K562 (cell line): ENCODE measurements around the gene TMEM107. TPM values are rescaled to one million over a fixed set of nuclear protein-coding genes. Genes with fewer than 3 reads are reported as not detected.
A peak's percentile ranks its signal among the peaks of the same experiment; 100 is the strongest.

Source experiments
- ATAC-seq: fragments of 200-7000 bp; cut with Tn5 transposase; 3 replicates; pipeline ENCODE4 v1.9.1; 2020; ENCODE audit warnings: moderate library complexity
- BruUV-seq: library from RNA; stranded (reverse); fragments of 400-500 nt; replicated peaks from 2 replicates; lab custom pipeline; 2021; lab: Mats Ljungman, UMichigan
- CTCF ChIA-PET: fragments of 300-600 bp; formaldehyde crosslinking; extraction: SDS; loops from one replicate; lab custom pipeline; 2021; ENCODE audit warnings: low intra/inter-chr PET ratio; lab: Yijun Ruan, JAX
- POLR2A ChIA-PET: fragments of 300-600, 350-650 bp; sonication (Branson Sonifier 250); formaldehyde crosslinking; extraction: SDS; loops from one replicate; lab custom pipeline; 2021; ENCODE audit warnings: antibody characterized with exemption, inconsistent platforms; lab: Yijun Ruan, JAX
- DNase-seq, 4 experiments: peaks; one replicate each; pipeline versions ENCODE4 v3.0.0 to v3.0.0-alpha.2; 2011 to 2018; ENCODE audit warnings: low spot score in 3 of 4, mixed read lengths in 3 of 4; ENCODE audit errors: extremely low read depth in 1 of 4
- FAIRE-seq: peaks from 2 replicates; lab custom pipeline; 2011; peaks lifted over from hg19 to GRCh38; lab: Jason Lieb, UNC
- H2AFZ ChIP-seq: 2 replicates; pipeline ENCODE4 v1.6.0; 2011; ENCODE audit warnings: low read depth, low read length, control low read depth, inconsistent platforms
- H3K27ac ChIP-seq: fragments of 200-600 bp; 3 replicates; pipeline ENCODE4 v1.8.0; 2011; ENCODE audit warnings: low read depth, mild to moderate bottlenecking, control low read depth, inconsistent platforms, low read length, moderate library complexity, mixed read lengths; ENCODE audit errors: extremely low read depth
- H3K27me3 ChIP-seq, 2 experiments: fragments of 300-600 bp in 1 of 2; 2 replicates in 1 of 2; 3 replicates in 1 of 2; pipeline versions ENCODE4 v1.6.0 to v1.8.0; 2011; ENCODE audit warnings: inconsistent platforms in 2 of 2, low read length in 2 of 2, mild to moderate bottlenecking in 1 of 2, mixed read lengths in 1 of 2, moderate library complexity in 1 of 2; ENCODE audit not compliant: control insufficient read depth in 2 of 2, insufficient read depth in 2 of 2
- H3K36me3 ChIP-seq: fragments of 300-600 bp; 3 replicates; pipeline ENCODE4 v1.8.0; 2011; ENCODE audit warnings: mild to moderate bottlenecking, low read length, inconsistent platforms; ENCODE audit not compliant: control insufficient read depth, insufficient read depth
- H3K4me1 ChIP-seq, 2 experiments: fragments of 200-600 bp in 1 of 2; replicated peaks in 1 of 2; 2 replicates in 1 of 2; 3 replicates in 1 of 2; pipeline versions ENCODE4 v1.5.1 to v1.8.0; 2011; ENCODE audit warnings: inconsistent platforms in 2 of 2, low read length in 2 of 2, mild to moderate bottlenecking in 1 of 2, mixed read lengths in 1 of 2, moderate library complexity in 1 of 2; ENCODE audit not compliant: control insufficient read depth in 2 of 2, insufficient read depth in 2 of 2
- H3K4me2 ChIP-seq: 2 replicates; pipeline ENCODE4 v1.6.1; 2011; ENCODE audit warnings: low read length, control low read depth, inconsistent platforms, mixed read lengths; ENCODE audit not compliant: insufficient read depth
- H3K4me3 ChIP-seq: fragments of 200-600 bp; sonication (generic), shearing (Covaris generic); 2 replicates; pipeline ENCODE4 v1.5.1; 2016; ENCODE audit warnings: control low read depth, inconsistent platforms
- H3K79me2 ChIP-seq: fragments of 200-600 bp; 3 replicates; pipeline ENCODE4 v1.8.0; 2011; ENCODE audit warnings: low read length, inconsistent platforms; ENCODE audit not compliant: control insufficient read depth, insufficient read depth
- H3K9ac ChIP-seq, 2 experiments: 2 replicates each; pipeline versions ENCODE4 v1.6.0 to v1.6.1; 2011; ENCODE audit warnings: low read depth in 2 of 2, low read length in 2 of 2, control low read depth in 1 of 2, inconsistent platforms in 1 of 2, mild to moderate bottlenecking in 1 of 2, mixed read lengths in 1 of 2; ENCODE audit not compliant: insufficient read depth in 1 of 2
- H3K9me1 ChIP-seq: one replicate; pipeline ENCODE4 v1.6.0; 2011; ENCODE audit warnings: inconsistent platforms, mild to moderate bottlenecking, low read length, moderate library complexity; ENCODE audit not compliant: control insufficient read depth, insufficient read depth
- H3K9me3 ChIP-seq: replicated peaks from 2 replicates; pipeline ENCODE4 v1.5.1; 2011; ENCODE audit warnings: low read depth, low read length, inconsistent platforms; ENCODE audit not compliant: control insufficient read depth, insufficient read depth
- H4K20me1 ChIP-seq: replicated peaks from 2 replicates; pipeline ENCODE4 v1.6.1; 2011; ENCODE audit warnings: low read length, inconsistent platforms, mixed read lengths; ENCODE audit not compliant: control insufficient read depth, insufficient read depth
- POLR2G ChIP-seq: fragments of 200-400 bp; formaldehyde crosslinking; IDR thresholded peaks from 2 replicates; pipeline ENCODE4 v1.6.1; 2017; ENCODE audit warnings: low read depth, mild to moderate bottlenecking, antibody characterized with exemption, low read length, moderate library complexity
- SAP30 ChIP-seq: fragments of 200-600 bp; sonication (generic); IDR thresholded peaks from 2 replicates; pipeline ENCODE4 v1.6.1; 2012; ENCODE audit warnings: borderline replicate concordance, low read depth, mild to moderate bottlenecking, moderate library complexity, low read length, control low read depth, inconsistent platforms; ENCODE audit not compliant: insufficient read depth, poor library complexity, severe bottlenecking
- ZNF561 ChIP-seq: fragments of 450-650 bp; formaldehyde crosslinking; conservative IDR thresholded peaks from 2 replicates; pipeline ENCODE4 v1.4.0; 2020; ENCODE audit warnings: mild to moderate bottlenecking, moderate library complexity
- ZNF830 ChIP-seq: fragments of 250-450 bp; sonication (Bioruptor Pico); IDR thresholded peaks from 2 replicates; pipeline ENCODE4 v1.5.0; 2021; ENCODE audit warnings: mild to moderate bottlenecking
- WGBS: fragments of 100-300 bp; shearing (Covaris generic); methylation state at CpG from one replicate; pipeline ENCODE4 v1.1.6; 2016; ENCODE audit warnings: low coverage, mixed read lengths; ENCODE audit not compliant: insufficient coverage; ENCODE audit errors: missing lambda C conversion rate; 5-methylcytosine and 5-hydroxymethylcytosine counted together
- in situ Hi-C: fragments of 300-500 bp; cut with MboI; formaldehyde crosslinking; loops from 4 replicates; pipeline ENCODE4 v1.15.0; 2018; ENCODE audit warnings: inconsistent platforms, mixed read lengths
- intact Hi-C: fragments of 100-400 bp; cut with micrococcal nuclease; formaldehyde crosslinking; loops from 2 replicates; pipeline ENCODE4 v1.14.2; 2022
- polyA plus RNA-seq, 8 experiments: library from polyadenylated mRNA; depleted of rRNA in 4 of 8; stranded (reverse) in 5 of 8; unstranded in 3 of 8; fragments of >200 nt; fragmentation: Nextera tagmentation in 2 of 8; fragmentation: Illumina TruSeq in 1 of 8; extraction: Ambion mirVana in 2 of 8; extraction: Trizol in 1 of 8; gene quantifications; 2 replicates each; pipeline versions ENCODE4 v1.2.1 to v1.2.3, GENCODE V29; 2011 to 2014; ENCODE audit warnings: inconsistent platforms in 1 of 8, missing spikeins in 1 of 8
- total RNA-seq, 7 experiments: library from RNA; depleted of rRNA in 6 of 7; stranded (reverse); fragments of >200 nt in 6 of 7; fragmentation: Illumina TruSeq in 2 of 7; extraction: Trizol in 2 of 7; gene quantifications; 2 replicates each; pipeline versions ENCODE4 v1.2.1 to v1.2.3, GENCODE V29; 2011 to 2021; ENCODE audit warnings: low replicate concordance in 1 of 7

The TMEM107 gene
- total and polyA plus RNA-seq, 9 of the 15 experiments (the other 6 are each of a cell fraction or from before 2014, with no cell fraction given): 7.1 to 26.2 (median 16.9) TPM

- TF ChIP-seq SAP30 (no peak), ZNF561 (CRISPR knock-in tag) (no peak)
These were observed 33.1 kb downstream of the TMEM107 start (continued) for GRCh38 chr17:8142887-8143580.

DNA sequence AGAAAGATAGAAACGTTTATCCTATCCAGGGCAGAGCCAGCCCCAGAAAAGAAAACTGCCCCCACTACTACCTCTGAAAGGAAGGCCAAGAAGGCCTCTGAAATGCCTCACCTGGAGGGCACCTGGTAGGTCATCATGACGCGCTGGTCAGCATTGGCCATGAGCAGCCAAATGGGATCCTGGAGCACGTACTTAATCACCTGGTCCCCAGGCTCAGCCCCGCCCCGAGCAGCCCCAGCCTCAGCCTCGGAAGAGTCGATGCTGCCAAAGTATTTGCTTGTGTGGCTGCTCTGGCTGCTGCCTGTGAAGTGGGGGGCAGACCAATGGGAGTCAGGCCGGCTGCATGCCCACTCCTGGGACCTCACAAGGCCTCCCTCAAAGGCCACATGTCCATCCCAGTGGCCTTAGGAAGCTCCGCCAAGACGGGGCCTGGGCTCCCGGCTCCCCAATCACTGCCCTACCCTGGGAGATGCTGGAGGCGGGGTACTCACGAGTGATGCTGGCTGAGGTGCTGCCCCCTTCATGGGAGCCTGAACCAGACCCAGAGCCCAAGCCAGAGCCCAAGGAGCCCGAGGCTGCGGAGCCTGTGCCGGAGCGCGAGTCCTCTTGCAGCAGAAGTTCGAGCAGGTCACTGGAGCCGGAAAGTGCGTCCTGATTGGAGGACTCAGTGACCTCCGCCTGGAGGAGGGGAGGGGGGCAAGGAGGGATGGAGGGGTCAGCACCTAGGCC is 33.9 kb downstream of the TMEM107 start:
- ChIA-PET CTCF (interaction anchor here (0.7 kb wide), 1 partner anchor 59 kb away, joined by 3 read pairs; no protein-coding TSS in a partner anchor), POLR2A (interaction anchor here (0.6 to 3.3 kb wide), 4 partner anchors 8 to 247 kb away, joined by 3 to 19 read pairs (median 9); no protein-coding TSS in a partner anchor)
- H3K27me3 ChIP-seq: no peaks in the 10 kb centered on the region
- intact Hi-C loops: no loop called here
- H3K4me2 ChIP-seq: no peak overlapping the region
- 0 out of 2 replicates have a peak, but pooled peaks cover 2% of the 10 kb centered on the region for H4K20me1 ChIP-seq
- no peaks in the 10 kb centered on the region for H3K9me1 ChIP-seq
- BruUV-seq: no TSS peak
- H3K9ac ChIP-seq: peak overlapping the region in 1 of 2 experiments; percentile 9; a peak in 1 of 4 replicates
- no peaks in the 10 kb centered on the region for H3K79me2 ChIP-seq
- H3K36me3 ChIP-seq: peaks cover 58% of the 10 kb centered on the region; the same call in 2 of the 3 replicates
- DNase-seq: no peak
- in situ Hi-C loops: no loop called here
- no peak overlapping the region for H3K4me3 ChIP-seq
- no peak for ATAC-seq
- FAIRE-seq: no peak
- no peak overlapping the region for H3K27ac ChIP-seq
- no peaks in the 10 kb centered on the region for H3K9me3 ChIP-seq
- TF ChIP-seq POLR2G (peak; percentile 58), ZNF830 (CRISPR knock-in tag) (no peak)
- 89% methylated on average over 15 of the region's 23 CpGs for WGBS
- H2AFZ ChIP-seq: no peak overlapping the region
- H3K4me1 ChIP-seq: peaks cover 5 to 25% of the 10 kb centered on the region in 2 experiments; a peak in 4 of 5 replicates
